Embryonic facial prominence (tissue), 1 donor: ENCODE measurements around the gene MICAL1.
"Not testable (repeated sequence)": the region's sequence is repeated elsewhere in the genome, so short reads cannot be mapped to it uniquely, and the experiment has no call there.

ENCODE experiments used
- DNase-seq: peaks from one replicate; pipeline ENCODE4 v3.0.0-alpha.2; 2016; ENCODE audit errors: extremely low spot score

The MICAL1 gene

DNA sequence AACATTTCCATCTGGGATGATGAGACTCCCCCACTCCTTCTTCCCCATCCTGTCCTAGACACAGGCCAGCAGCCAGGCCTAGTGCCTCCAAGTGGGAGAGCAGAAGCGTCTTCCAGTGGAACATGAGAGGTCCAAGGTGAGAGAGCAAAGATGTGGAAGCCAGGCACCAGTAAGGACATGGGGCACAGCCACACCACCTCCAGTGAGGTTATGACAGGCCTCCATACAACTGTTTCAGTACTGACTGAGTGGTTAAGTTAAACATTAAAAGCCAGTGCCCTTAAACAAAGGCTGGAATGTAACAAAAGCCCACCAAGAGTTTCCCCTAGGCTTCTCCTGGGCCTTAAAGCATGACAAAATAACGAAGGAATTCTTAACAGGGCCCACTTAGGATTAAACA is 22.2 kb upstream of the MICAL1 start:
- no peak for DNase-seq

DNA sequence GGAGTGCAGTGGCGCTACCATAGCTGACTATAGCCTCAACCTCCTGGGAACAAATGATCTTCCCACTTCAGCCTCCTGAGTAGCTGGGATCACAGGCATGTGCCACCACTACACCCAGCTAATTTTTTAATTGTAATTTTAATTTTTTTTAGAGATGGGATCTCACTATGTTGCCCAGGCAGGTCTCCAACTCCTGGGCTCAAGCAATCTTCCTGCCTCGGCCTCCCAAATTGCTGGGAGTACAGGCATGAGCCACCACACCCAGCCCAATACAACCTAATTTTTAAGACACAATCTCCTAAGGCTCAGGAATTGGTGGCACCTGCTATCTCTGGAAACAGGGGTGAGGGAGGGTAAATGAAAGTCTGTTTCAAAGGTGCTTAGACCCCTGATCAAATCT is 21.6 kb upstream of the MICAL1 start:
- no peak for DNase-seq

DNA sequence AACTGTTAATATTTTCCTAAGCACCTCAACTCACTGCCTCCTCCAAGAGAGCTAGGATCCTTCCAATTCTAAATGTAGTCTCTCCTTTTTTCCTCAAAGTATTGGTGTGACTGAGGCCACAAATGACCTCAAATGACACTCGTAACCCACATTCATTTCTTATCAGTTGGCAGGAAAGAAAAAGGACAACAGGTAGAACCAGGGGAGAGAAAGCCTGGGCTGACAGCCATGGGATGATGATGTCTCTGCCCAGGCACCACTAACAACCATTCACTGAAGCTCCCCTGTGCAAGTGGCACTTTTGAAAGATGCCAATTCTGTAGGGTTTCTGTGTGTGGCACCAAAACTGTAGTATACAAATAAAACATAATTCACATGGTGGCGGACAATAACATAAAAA is 20.1 kb upstream of the MICAL1 start:
- DNase-seq: no peak

DNA sequence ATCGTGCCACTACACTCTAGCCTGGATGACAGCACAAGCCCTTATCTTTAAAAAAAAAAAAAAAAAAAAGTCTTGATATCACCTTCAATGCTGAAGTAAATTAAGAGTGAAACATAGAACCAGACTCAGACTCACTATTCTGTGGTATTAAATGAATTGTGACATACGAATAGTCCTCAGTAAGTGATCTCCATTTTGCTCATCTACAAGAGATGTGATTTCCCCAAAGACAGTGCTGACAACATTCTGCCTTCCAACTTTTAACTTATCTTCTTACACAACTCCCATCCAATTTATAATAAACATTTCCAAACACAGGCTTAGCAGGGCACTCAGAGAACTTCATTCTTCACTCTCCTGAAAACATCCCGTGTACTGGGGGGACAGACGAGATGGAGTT is 19.4 kb upstream of the MICAL1 start:
- no peak for DNase-seq

DNA sequence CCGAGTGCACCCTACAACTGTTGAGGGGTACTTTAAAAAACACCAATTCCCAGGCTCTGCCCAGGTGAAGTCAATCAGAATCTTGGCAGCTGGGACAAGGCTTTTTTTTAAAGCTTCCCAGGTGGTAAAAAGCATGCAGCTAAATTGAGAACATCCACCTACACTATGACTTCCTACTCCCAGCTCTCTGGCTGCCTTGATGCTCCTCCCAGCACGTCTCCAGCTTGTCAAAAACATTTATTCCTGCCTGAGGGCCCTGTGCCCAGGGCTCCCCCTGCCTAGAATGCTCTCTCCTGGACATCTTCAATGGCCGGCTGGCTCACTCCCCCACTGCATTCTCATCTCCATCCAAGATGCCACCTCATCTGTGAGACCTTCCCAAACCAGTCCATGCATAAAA is 17.5 kb upstream of the MICAL1 start:
- no peak for DNase-seq

DNA sequence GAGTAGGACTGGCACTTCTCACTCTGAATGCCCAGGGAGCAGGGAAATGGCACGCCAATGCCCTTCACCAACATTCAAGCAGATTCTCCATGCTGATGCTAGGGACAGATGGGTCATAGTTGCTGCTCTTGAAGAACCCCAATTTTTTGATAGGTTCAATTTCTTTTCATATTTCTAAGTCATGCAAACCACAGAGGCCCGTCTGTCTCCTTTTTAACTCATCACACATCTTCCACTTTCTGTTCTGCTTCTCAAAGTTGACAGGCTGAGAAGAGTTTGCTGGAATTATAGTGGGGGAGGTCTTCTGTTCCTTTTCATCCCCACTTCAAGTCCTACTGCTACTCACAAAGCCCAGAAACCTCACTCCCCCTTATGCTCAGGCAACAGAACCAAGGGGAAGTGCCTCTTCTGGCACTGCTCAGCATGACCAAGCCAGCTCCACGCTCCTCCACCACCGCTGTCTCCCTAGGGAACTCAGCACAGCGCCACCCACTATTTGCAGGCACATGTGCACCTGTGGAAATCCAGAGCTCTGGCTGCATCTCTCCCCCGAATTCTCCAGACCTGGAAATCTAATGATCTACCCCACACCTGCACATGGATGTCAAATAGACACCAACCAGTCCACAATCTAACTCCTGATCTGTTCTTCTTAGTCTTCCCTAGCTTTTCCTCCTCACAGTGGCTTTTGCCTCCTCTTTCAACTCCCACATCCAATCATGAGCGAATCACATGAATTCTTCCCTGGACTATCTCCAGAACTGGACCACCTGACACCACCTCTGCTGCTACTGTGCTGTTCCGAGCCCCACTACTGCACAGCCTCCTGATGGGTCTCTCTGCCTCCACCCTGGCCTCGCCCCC is 16.8 kb upstream of the MICAL1 start:
- no peak for DNase-seq

DNA sequence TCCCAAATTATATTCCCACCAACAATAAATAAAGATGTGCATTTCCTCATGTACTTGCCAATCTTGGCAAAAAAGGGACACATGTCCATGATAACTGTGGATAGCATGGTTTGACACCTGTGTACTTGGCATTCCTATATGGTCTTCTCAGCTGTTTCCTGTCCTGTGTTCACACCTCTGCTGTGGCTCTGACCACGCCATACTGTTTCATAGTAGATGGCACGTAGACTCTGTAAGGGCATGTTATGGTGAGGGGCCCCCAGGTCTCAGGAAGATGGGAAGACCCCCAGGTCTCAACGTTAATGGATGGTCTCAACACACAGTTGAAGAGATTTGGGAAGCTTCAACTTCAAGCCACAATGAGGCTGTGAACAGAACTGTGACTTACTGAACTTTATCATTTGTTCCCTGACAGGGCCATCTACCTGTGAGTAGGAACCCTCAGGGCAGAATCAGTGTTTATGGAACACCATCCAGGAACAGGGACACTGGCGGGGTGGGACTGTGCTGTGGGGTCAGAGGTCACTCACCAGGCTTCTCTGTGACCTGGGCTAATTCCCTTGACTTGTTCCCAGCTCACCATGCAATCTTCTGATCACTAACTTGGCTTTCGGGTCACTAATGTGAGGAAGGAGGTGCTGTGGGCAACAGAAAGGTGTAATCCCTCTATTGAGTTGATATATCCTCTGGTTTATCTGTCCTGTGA is 15.7 kb upstream of the MICAL1 start:
- no peak for DNase-seq

DNA sequence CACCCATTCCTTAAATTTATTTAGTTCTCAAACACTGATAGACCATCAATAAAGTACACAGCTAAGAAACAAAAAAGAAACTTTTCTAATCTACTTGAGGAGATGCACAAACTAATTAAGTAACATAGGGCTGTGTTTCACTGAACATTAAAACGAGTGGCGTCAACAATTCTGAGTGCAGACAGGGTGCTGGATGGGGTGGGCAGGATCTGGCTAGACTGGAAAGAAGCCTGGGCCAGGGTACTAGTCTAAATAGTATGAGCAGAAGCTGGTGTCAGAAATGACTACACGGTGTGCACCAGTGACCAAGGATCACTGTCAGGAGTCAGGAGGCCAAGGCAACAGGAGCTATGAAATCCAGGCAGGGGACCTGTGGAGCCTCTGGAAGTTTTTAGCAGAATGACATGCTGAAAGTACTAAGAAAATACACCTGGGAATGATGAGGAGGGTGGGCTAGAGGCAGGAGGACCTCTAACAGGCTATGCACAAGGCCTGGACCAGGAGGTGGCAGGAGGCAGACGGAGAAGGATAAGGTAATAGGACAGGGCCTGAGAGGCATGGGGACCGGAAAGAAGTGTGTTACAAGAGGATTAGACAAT is 14.1 kb upstream of the MICAL1 start:
- no peak for DNase-seq

DNA sequence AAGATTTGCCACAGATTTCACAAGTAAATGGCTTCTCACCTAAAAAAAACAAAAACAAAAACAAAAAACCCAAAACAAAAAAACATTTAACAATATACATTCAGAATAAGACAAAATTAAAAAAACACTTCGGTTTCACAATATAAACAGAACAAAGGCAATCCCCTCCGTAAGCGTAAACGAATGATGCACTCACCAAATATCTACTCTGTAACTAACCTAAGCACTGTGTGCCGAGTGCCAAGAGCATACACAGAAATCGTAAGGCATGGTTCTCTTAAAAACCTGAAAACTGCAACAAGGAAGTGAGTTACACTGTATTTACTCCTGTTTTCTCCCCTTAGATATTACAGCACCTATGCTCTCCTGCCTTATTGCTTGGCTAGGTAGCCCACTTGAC is 12.1 kb upstream of the MICAL1 start:
- no peak for DNase-seq

DNA sequence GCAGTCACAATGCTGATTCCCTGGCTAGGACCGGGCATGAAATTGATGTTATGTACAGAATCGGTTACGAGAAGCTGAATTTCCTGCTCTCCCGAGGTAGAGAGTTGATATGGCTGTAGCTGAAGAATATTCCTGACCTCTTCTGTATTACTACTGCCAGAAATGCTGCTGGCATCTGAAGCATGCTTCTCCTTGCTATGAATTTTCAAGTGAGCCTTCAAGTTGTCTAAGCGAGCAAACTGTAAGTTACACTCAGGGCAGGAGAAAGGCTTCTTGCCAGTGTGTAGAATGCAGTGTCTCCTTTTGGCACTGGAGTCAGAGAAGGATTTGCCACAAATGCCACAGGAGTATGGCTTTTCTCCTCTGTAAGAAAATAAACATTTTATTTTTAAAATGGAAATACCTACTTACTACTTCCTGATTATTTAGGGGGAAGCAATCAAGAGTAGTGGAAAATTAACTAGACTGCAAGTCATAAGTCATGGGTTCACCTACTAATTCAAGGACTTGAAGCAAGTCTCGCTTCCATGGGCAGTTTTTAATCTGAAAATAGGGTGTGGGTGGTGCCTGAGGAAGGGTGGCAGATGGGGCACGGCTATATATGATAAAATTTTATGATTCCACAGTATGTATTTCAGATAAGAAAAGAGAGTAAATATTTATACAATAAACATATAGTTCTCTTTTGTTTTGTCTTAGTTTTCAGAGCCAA is 10.8 kb upstream of the MICAL1 start:
- no peak for DNase-seq

DNA sequence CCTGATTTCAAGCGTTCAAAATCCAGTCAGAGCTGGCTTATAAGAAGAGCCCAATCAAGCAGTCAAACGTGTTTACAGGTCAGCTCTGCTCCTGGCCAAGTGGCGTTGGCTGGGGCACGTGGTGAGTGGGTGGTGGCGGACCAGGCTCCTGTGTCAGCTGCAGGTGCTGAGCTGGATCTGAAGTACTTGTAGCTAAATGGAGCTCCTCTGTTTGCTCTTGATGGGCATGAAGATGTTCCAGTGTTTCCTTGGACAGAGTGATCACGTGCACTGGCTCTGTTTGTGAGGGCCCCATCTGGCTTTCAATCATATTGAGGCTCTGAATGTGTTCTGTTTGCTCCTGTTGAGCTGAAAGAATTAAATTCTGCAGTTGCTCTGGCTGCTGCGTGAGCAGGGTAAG is 10.2 kb upstream of the MICAL1 start:
- DNase-seq: no peak

DNA sequence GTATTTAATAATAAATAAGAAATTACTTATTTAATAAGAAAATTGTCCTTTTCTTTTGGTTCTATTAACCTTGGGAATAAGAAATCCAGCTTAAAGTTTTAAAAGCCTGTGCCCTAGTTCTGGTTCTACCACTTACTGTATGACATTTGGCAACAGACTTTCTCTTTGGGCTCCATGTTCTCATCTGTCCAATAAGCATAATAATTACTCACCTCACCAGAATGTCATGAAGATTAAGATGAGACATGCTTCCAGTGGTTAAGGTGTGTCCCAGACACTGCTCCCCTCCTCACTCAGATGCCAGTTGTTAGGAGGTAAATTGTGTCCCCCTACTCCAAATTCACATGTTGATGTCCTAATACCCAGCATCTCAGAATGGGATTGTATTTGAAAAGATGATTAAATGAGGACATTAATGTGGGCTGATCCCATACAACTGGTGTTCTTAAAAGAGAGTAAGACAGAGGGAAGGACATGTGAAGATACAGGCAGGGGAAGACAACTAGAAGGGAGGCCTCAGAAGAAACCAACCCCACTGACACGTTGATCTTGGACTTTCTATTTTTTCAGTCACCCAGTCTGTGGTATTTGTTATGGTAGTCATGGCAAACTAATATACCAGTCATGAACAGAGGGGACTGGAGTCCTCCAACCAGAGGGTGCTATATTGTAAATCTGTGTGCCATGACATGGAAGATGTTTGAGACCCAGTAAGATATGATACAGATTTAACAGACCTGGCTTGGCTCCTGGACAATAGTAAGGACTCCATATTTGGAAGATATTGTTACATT is 6.4 kb upstream of the MICAL1 start:
- DNase-seq: no peak

DNA sequence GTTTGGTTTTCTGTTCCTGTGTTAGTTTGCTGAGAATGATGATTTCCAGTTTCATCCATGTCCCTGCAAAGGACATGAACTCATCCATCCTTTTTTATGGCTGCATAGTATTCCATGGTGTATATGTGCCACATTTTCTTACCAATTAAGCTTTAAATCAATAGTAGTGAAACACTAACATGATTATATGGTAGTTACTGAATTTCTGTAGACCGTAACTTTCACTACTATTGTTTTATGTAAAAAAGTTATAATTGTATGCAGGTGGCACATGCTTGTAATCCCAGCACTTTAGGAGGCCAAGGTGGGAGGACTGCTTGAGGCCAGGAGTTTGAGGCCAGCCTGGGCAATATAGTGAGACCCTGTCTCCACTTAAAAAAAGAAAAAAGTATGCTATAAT is 5.6 kb upstream of the MICAL1 start:
- DNase-seq: not testable (repeated sequence)

DNA sequence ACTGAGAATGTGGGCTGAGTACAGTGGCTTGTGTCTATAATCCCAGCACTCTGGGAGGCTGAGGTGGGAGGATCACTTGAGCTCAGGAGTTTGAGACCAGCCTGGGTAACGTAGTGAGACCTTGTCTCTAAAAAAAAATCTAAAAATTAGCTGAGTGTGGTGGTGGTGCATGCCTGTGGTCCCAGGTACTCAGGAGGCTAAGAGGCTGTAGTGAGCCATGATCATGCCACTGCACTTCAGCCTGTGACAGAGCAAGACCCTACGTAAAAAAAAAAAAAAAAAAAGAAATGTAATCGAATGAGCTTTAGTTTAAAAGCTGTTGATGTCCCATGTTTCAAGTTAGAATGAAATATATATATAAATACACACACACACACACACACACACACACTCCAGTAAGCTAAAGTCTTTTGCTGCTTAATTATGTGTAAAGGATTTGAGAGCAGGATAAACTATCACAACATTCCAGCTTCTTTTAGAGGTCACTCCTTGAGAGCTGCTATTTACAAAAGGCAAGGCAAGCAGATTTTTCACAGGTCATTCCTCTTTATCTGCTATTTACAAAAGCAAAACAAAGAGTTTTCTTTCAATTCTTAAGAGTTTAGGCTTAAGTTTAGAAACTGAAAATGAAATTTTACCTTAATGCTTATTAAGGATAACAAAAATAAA is 4.7 kb upstream of the MICAL1 start:
- no peak for DNase-seq

DNA sequence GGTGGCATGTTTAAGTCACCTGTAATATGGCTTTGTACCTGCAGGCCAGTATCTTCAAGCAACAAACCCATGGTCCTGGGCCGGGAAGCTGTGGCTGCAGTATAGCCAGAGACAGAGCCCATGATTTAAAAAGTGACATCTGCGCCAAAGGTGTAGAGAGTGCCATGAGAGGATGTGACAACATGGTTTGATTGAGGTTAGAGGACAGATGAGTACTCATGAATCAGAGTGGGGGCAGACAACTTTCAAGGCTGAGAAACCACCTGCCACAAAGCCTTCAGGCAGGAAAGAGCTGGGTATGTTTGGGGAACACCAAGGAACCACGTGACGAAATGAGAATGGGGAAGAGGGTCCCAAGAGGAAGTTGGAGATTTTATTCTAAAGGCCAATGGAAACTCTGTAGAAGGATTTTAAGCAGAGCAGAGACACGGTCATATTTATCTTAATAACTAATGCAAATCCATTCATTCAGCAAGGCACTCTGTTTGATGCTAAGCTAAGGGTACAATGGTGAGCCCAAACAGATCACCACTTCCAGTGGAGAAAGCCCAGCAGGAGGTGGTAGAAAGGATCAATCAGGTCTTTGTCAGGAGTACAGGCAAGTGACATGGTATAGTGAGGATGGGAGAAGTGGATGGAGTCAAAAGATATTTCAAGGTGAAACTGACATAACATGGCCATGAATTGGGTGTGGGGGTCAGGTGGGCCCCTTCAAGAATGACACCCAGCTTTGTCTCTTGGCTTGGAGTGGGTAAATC is 3.4 kb upstream of the MICAL1 start:
- no peak for DNase-seq

DNA sequence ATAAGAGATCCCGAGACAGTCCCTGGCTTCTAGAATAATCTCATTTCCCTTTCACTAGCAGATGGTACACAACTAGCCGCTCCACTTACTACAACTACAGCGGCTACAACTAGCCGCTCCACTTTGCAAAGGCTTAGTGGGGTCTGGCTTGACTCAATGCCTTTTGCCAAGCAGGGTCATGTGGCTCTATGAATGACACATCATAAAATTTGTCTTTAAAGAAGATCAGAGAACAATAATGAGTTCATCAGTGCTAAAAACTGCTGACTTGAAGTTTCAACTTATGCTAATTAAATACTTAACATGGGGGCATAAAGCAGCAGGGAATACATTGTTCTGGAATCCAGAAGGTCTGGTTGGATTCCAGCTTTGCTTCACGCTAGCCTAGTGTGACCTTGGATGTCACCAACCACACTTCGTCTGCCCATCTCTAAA is 2.0 kb upstream of the MICAL1 start:
- DNase-seq: no peak

DNA sequence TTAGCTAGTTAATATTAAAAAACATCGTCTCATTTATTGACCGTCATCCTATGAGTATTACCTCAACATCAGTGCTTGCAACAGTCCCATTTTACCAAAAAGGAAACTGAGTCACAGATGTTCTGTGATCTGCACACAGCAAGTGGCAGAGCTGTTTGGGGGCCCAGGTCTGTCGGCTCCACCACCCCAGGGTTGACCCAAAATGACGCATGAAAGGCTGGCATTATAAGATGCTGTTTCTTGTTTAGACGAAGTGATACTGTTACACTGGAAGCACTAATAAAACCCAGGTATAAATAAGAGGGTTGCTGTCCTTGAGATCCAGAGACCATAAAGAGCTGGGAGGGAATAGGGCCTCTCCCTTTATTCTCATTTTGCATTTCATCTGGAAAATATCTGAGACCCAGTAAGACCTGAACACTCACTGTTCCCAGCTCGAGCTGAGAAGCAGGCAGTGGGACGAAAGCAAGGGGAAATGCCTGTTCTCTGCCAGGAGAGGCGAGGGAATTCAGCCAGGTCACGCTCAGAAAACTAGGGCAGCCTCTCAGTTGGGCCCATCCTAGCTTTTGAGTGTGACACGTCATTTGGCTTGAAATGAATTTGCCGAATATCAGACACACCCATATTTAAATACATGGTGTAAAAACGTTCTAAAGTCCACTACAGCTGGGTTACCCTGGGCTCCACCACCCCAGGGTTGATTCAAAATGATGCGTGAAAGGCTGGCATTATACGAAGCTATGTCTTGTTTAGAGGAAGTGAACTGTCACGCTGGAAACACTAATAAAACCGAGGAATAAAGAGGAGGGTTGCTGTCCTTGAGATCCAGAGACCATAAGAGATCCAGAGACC is 1.4 kb upstream of the MICAL1 start:
- no peak for DNase-seq

DNA sequence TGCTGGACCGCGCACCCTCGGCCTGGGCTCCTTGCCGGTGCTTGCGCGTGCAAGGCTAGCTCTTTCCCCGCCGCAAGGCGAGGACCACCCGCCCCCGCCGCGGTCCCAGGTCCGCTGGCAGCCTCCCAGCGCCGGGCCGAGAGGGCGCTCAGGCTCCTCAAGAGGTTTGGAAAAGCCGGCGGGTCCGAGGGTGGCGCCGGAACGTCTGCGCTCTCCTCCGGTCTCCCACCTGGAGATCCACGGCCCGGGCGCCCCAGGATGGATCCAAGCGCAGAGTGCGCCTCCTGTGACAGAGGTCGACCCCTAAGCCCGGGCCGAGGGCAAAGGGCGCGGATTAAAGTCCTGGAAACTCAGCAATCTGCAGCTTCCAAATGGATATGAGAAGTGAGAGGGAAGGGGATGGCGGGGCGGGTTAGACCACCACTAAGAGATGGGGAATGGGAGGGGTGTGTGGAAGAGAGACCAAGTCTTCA is 575 bp upstream of the MICAL1 start:
- DNase-seq: no peak
